Measurements from ENCODE around the gene RELN.

Gene RELN

GRCh38 chr7:104012835-104013234 lies 23.4 kb upstream of the RELN start:
- Histone ChIP-seq H3K9ac (ENCODE audit: low read length) (no peak overlapping the region), H3K4me1 (ENCODE audit: control insufficient read depth, low read depth, low read length) (no peaks in the 10 kb centered on the region)

GRCh38 chr7:104011829-104012228 lies 22.4 kb upstream of the RELN start:
- Histone ChIP-seq H3K4me3 (ENCODE audit: low read length) (no peak overlapping the region), H3K9ac (ENCODE audit: low read length) (no peak overlapping the region), H3K36me3 (ENCODE audit: control insufficient read depth, low read depth, low read length) (no peaks in the 10 kb centered on the region), H3K27me3 (ENCODE audit: control insufficient read depth, insufficient read depth, low read length) (no peaks in the 10 kb centered on the region), H3K27ac (ENCODE audit: low read length) (no peak overlapping the region), H3K9me3 (ENCODE audit: control insufficient read depth, low read depth, low read length) (no peaks in the 10 kb centered on the region), H3K4me1 (ENCODE audit: control insufficient read depth, low read depth, low read length) (no peaks in the 10 kb centered on the region)

More at GRCh38 chr7:104012835-104013234, 23.4 kb upstream of the RELN start:
- H3K27ac ChIP-seq (ENCODE audit: low read length), result no peak overlapping the region
- H3K27me3 ChIP-seq (ENCODE audit: control insufficient read depth, insufficient read depth, low read length), result no peaks in the 10 kb centered on the region
- H3K36me3 ChIP-seq (ENCODE audit: control insufficient read depth, low read depth, low read length), result no peaks in the 10 kb centered on the region
- no peak overlapping the region for H3K4me3 ChIP-seq (ENCODE audit: low read length)
- H3K9me3 ChIP-seq (ENCODE audit: control insufficient read depth, low read depth, low read length), result no peaks in the 10 kb centered on the region

GRCh38 chr7:104010052-104010909 lies 20.8 kb upstream of the RELN start:
- Histone ChIP-seq H3K27me3 (ENCODE audit: control insufficient read depth, insufficient read depth, low read length) (no peaks in the 10 kb centered on the region), H3K4me1 (ENCODE audit: control insufficient read depth, low read depth, low read length) (peaks cover under 1% of the 10 kb centered on the region), H3K36me3 (ENCODE audit: control insufficient read depth, low read depth, low read length) (no peaks in the 10 kb centered on the region), H3K27ac (ENCODE audit: low read length) (no peak overlapping the region), H3K4me3 (ENCODE audit: low read length) (no peak overlapping the region), H3K9ac (ENCODE audit: low read length) (no peak overlapping the region), H3K9me3 (ENCODE audit: control insufficient read depth, low read depth, low read length) (no peaks in the 10 kb centered on the region)

GRCh38 chr7:104008107-104008506 lies 18.6 kb upstream of the RELN start:
- Histone ChIP-seq H3K4me3 (ENCODE audit: low read length) (no peak overlapping the region), H3K4me1 (ENCODE audit: control insufficient read depth, low read depth, low read length) (peaks cover 3% of the 10 kb centered on the region), H3K27me3 (ENCODE audit: control insufficient read depth, insufficient read depth, low read length) (no peaks in the 10 kb centered on the region), H3K9ac (ENCODE audit: low read length) (no peak overlapping the region), H3K9me3 (ENCODE audit: control insufficient read depth, low read depth, low read length) (no peaks in the 10 kb centered on the region), H3K27ac (ENCODE audit: low read length) (no peak overlapping the region), H3K36me3 (ENCODE audit: control insufficient read depth, low read depth, low read length) (no peaks in the 10 kb centered on the region)

GRCh38 chr7:104007614-104008013 lies 18.2 kb upstream of the RELN start:
- Histone ChIP-seq H3K9ac (ENCODE audit: low read length) (no peak overlapping the region), H3K36me3 (ENCODE audit: control insufficient read depth, low read depth, low read length) (no peaks in the 10 kb centered on the region), H3K4me1 (ENCODE audit: control insufficient read depth, low read depth, low read length) (peaks cover 3% of the 10 kb centered on the region), H3K9me3 (ENCODE audit: control insufficient read depth, low read depth, low read length) (no peaks in the 10 kb centered on the region), H3K27me3 (ENCODE audit: control insufficient read depth, insufficient read depth, low read length) (no peaks in the 10 kb centered on the region), H3K4me3 (ENCODE audit: low read length) (no peak overlapping the region), H3K27ac (ENCODE audit: low read length) (no peak overlapping the region)

GRCh38 chr7:104005197-104005596 lies 15.7 kb upstream of the RELN start:
- Histone ChIP-seq H3K36me3 (ENCODE audit: control insufficient read depth, low read depth, low read length) (no peaks in the 10 kb centered on the region), H3K4me1 (ENCODE audit: control insufficient read depth, low read depth, low read length) (peaks cover 3% of the 10 kb centered on the region), H3K27me3 (ENCODE audit: control insufficient read depth, insufficient read depth, low read length) (no peaks in the 10 kb centered on the region), H3K4me3 (ENCODE audit: low read length) (no peak overlapping the region), H3K27ac (ENCODE audit: low read length) (no peak overlapping the region), H3K9ac (ENCODE audit: low read length) (no peak overlapping the region), H3K9me3 (ENCODE audit: control insufficient read depth, low read depth, low read length) (no peaks in the 10 kb centered on the region)

- H3K9me3 ChIP-seq (ENCODE audit: control insufficient read depth, low read depth, low read length), result no peaks in the 10 kb centered on the region
- no peak overlapping the region for H3K27ac ChIP-seq (ENCODE audit: low read length)
- no peak overlapping the region for H3K4me3 ChIP-seq (ENCODE audit: low read length)
- no peaks in the 10 kb centered on the region for H3K4me1 ChIP-seq (ENCODE audit: control insufficient read depth, low read depth, low read length)
- H3K36me3 ChIP-seq (ENCODE audit: control insufficient read depth, low read depth, low read length), result no peaks in the 10 kb centered on the region
- H3K27me3 ChIP-seq (ENCODE audit: control insufficient read depth, insufficient read depth, low read length), result peaks cover 9% of the 10 kb centered on the region
- H3K9ac ChIP-seq (ENCODE audit: low read length), result no peak overlapping the region
Observed at GRCh38 chr7:103996639-103997038, 7.2 kb upstream of the RELN start.

GRCh38 chr7:103996017-103996551 lies 6.6 kb upstream of the RELN start:
- Histone ChIP-seq H3K9ac (ENCODE audit: low read length) (no peak overlapping the region), H3K36me3 (ENCODE audit: control insufficient read depth, low read depth, low read length) (no peaks in the 10 kb centered on the region)

GRCh38 chr7:103995554-103995953 lies 6.1 kb upstream of the RELN start:
- H3K4me1 ChIP-seq (ENCODE audit: control insufficient read depth, low read depth, low read length), result no peaks in the 10 kb centered on the region

More at GRCh38 chr7:103996017-103996551, 6.6 kb upstream of the RELN start:
- H3K4me1 ChIP-seq (ENCODE audit: control insufficient read depth, low read depth, low read length), result no peaks in the 10 kb centered on the region
- peaks cover 15% of the 10 kb centered on the region for H3K27me3 ChIP-seq (ENCODE audit: control insufficient read depth, insufficient read depth, low read length)
- H3K27ac ChIP-seq (ENCODE audit: low read length), result no peak overlapping the region
- H3K4me3 ChIP-seq (ENCODE audit: low read length), result no peak overlapping the region
- no peaks in the 10 kb centered on the region for H3K9me3 ChIP-seq (ENCODE audit: control insufficient read depth, low read depth, low read length)

GRCh38 chr7:103993551-103993950 lies 4.1 kb upstream of the RELN start:
- H3K27me3 ChIP-seq (ENCODE audit: control insufficient read depth, insufficient read depth, low read length), result peaks cover 36% of the 10 kb centered on the region
- no peaks in the 10 kb centered on the region for H3K4me1 ChIP-seq (ENCODE audit: control insufficient read depth, low read depth, low read length)

More at GRCh38 chr7:103995554-103995953, 6.1 kb upstream of the RELN start:
- H3K9me3 ChIP-seq (ENCODE audit: control insufficient read depth, low read depth, low read length), result no peaks in the 10 kb centered on the region
- no peak overlapping the region for H3K4me3 ChIP-seq (ENCODE audit: low read length)
- no peaks in the 10 kb centered on the region for H3K36me3 ChIP-seq (ENCODE audit: control insufficient read depth, low read depth, low read length)
- no peak overlapping the region for H3K9ac ChIP-seq (ENCODE audit: low read length)
- no peak overlapping the region for H3K27ac ChIP-seq (ENCODE audit: low read length)
- H3K27me3 ChIP-seq (ENCODE audit: control insufficient read depth, insufficient read depth, low read length), result peaks cover 20% of the 10 kb centered on the region

GRCh38 chr7:103991406-103991805 lies 1.9 kb upstream of the RELN start:
- Histone ChIP-seq H3K9ac (ENCODE audit: low read length) (no peak overlapping the region), H3K9me3 (ENCODE audit: control insufficient read depth, low read depth, low read length) (no peaks in the 10 kb centered on the region), H3K4me1 (ENCODE audit: control insufficient read depth, low read depth, low read length) (no peaks in the 10 kb centered on the region), H3K4me3 (ENCODE audit: low read length) (no peak overlapping the region), H3K27me3 (ENCODE audit: control insufficient read depth, insufficient read depth, low read length) (peaks cover 57% of the 10 kb centered on the region), H3K36me3 (ENCODE audit: control insufficient read depth, low read depth, low read length) (no peaks in the 10 kb centered on the region), H3K27ac (ENCODE audit: low read length) (no peak overlapping the region)

More at GRCh38 chr7:103993551-103993950, 4.1 kb upstream of the RELN start:
- no peaks in the 10 kb centered on the region for H3K36me3 ChIP-seq (ENCODE audit: control insufficient read depth, low read depth, low read length)
- H3K9ac ChIP-seq (ENCODE audit: low read length), result no peak overlapping the region
- H3K9me3 ChIP-seq (ENCODE audit: control insufficient read depth, low read depth, low read length), result no peaks in the 10 kb centered on the region
- no peak overlapping the region for H3K4me3 ChIP-seq (ENCODE audit: low read length)
- no peak overlapping the region for H3K27ac ChIP-seq (ENCODE audit: low read length)

GRCh38 chr7:103990991-103991390 lies 1.5 kb upstream of the RELN start:
- peaks cover 61% of the 10 kb centered on the region for H3K27me3 ChIP-seq (ENCODE audit: control insufficient read depth, insufficient read depth, low read length)
- H3K4me1 ChIP-seq (ENCODE audit: control insufficient read depth, low read depth, low read length), result no peaks in the 10 kb centered on the region
- H3K9ac ChIP-seq (ENCODE audit: low read length), result no peak overlapping the region
- no peaks in the 10 kb centered on the region for H3K36me3 ChIP-seq (ENCODE audit: control insufficient read depth, low read depth, low read length)
- H3K9me3 ChIP-seq (ENCODE audit: control insufficient read depth, low read depth, low read length), result no peaks in the 10 kb centered on the region
- H3K27ac ChIP-seq (ENCODE audit: low read length), result no peak overlapping the region
- no peak overlapping the region for H3K4me3 ChIP-seq (ENCODE audit: low read length)

All from iPS-18a (cell line).